Chondrocyte (in vitro differentiated cells): Measurements from ENCODE around the gene CAMSAP2. TPM values are rescaled to one million over a fixed set of nuclear protein-coding genes. Genes with fewer than 3 reads are reported as not detected.

Source experiments
- DNase-seq: peaks from one replicate; pipeline ENCODE4 v3.0.0; 2021; ENCODE audit warnings: mixed read lengths, low spot score
- H3K27ac Mint-ChIP-seq: one replicate; pipeline ENCODE4 v1.8.0; 2021; ENCODE audit warnings: mild to moderate bottlenecking, moderate library complexity, mixed read lengths; ENCODE audit not compliant: unreplicated experiment
- H3K27me3 Mint-ChIP-seq: 2 replicates; pipeline ENCODE4 v1.8.0; 2021; ENCODE audit warnings: low read depth, mixed read lengths
- H3K36me3 Mint-ChIP-seq: 2 replicates; pipeline ENCODE4 v1.8.0; 2021; ENCODE audit warnings: low read depth, mixed read lengths
- H3K4me1 Mint-ChIP-seq: 2 replicates; pipeline ENCODE4 v1.8.0; 2021; ENCODE audit warnings: low read depth, mild to moderate bottlenecking, mixed read lengths
- H3K4me3 Mint-ChIP-seq: one replicate; pipeline ENCODE4 v1.8.0; 2021; ENCODE audit warnings: mild to moderate bottlenecking, moderate library complexity, mixed read lengths; ENCODE audit not compliant: unreplicated experiment
- H3K9me3 Mint-ChIP-seq: 2 replicates; pipeline ENCODE4 v1.8.0; 2021; ENCODE audit warnings: low read depth, mixed read lengths
- CTCF ChIP-seq: fragments of 200-600 bp; sonication (generic); IDR thresholded peaks from 2 replicates; pipeline ENCODE4 v1.5.0; 2021; ENCODE audit warnings: antibody characterized with exemption, mild to moderate bottlenecking, moderate library complexity
- total RNA-seq: library from RNA; stranded (reverse); gene quantifications from 3 replicates; pipeline ENCODE4 v1.2.1, GENCODE V29; 2021

Gene CAMSAP2
- total RNA-seq, 1 donor from 2014 or later: 51.8 TPM

- no peak for TF ChIP-seq CTCF
- Mint-ChIP-seq H3K27ac (no peak overlapping the region), H3K36me3 (no peaks in the 10 kb centered on the region), H3K27me3 (no peaks in the 10 kb centered on the region), H3K9me3 (no peaks in the 10 kb centered on the region), H3K4me1 (peaks cover 8% of the 10 kb centered on the region), H3K4me3 (no peak overlapping the region)
- no peak for DNase-seq
Measured at GRCh38 chr1:200727257-200727656, 11.4 kb upstream of the CAMSAP2 start.

GRCh38 chr1:200729863-200730262 is 8.8 kb upstream of the CAMSAP2 start:
- H3K4me1 Mint-ChIP-seq: peaks cover 8% of the 10 kb centered on the region
- no peak for TF ChIP-seq CTCF
- peak overlapping the region; percentile 14 for H3K27ac Mint-ChIP-seq
- H3K36me3 Mint-ChIP-seq: no peaks in the 10 kb centered on the region
- no peak for DNase-seq
- H3K4me3 Mint-ChIP-seq: no peak overlapping the region
- no peaks in the 10 kb centered on the region for H3K9me3 Mint-ChIP-seq
- no peaks in the 10 kb centered on the region for H3K27me3 Mint-ChIP-seq

- DNase-seq: no peak
- TF ChIP-seq CTCF: no peak
- H3K27ac Mint-ChIP-seq: no peak overlapping the region
- H3K4me3 Mint-ChIP-seq: no peak overlapping the region
- no peaks in the 10 kb centered on the region for H3K36me3 Mint-ChIP-seq
- H3K27me3 Mint-ChIP-seq: no peaks in the 10 kb centered on the region
- H3K9me3 Mint-ChIP-seq: no peaks in the 10 kb centered on the region
- H3K4me1 Mint-ChIP-seq: peaks cover 8% of the 10 kb centered on the region
Measured at GRCh38 chr1:200731654-200732332, 6.9 kb upstream of the CAMSAP2 start.

- no peak for DNase-seq
- Mint-ChIP-seq H3K9me3 (no peaks in the 10 kb centered on the region), H3K4me1 (peaks cover 8% of the 10 kb centered on the region), H3K27ac (no peak overlapping the region), H3K27me3 (no peaks in the 10 kb centered on the region), H3K4me3 (no peak overlapping the region), H3K36me3 (no peaks in the 10 kb centered on the region)
- no peak for TF ChIP-seq CTCF
Measured at GRCh38 chr1:200732438-200732837, 6.3 kb upstream of the CAMSAP2 start.

GRCh38 chr1:200733907-200734306 is 4.8 kb upstream of the CAMSAP2 start:
- Mint-ChIP-seq H3K9me3 (no peaks in the 10 kb centered on the region), H3K36me3 (peaks cover 1% of the 10 kb centered on the region), H3K4me3 (no peak overlapping the region), H3K27ac (no peak overlapping the region), H3K27me3 (no peaks in the 10 kb centered on the region), H3K4me1 (peaks cover 17% of the 10 kb centered on the region)
- TF ChIP-seq CTCF: no peak
- no peak for DNase-seq
